GM19463 (cell line): ENCODE measurements around the gene SACM1L.
"Not testable (repeated sequence)": the region's sequence is repeated elsewhere in the genome, so short reads cannot be mapped to it uniquely, and the experiment has no call there.

Source experiments
- ATAC-seq: cut with Tn5 transposase; IDR thresholded peaks from one replicate; pipeline ENCODE4 v1.9.1; 2021; ENCODE audit warnings: mild to moderate bottlenecking, moderate library complexity; ENCODE audit not compliant: unreplicated experiment

SACM1L gene

DNA sequence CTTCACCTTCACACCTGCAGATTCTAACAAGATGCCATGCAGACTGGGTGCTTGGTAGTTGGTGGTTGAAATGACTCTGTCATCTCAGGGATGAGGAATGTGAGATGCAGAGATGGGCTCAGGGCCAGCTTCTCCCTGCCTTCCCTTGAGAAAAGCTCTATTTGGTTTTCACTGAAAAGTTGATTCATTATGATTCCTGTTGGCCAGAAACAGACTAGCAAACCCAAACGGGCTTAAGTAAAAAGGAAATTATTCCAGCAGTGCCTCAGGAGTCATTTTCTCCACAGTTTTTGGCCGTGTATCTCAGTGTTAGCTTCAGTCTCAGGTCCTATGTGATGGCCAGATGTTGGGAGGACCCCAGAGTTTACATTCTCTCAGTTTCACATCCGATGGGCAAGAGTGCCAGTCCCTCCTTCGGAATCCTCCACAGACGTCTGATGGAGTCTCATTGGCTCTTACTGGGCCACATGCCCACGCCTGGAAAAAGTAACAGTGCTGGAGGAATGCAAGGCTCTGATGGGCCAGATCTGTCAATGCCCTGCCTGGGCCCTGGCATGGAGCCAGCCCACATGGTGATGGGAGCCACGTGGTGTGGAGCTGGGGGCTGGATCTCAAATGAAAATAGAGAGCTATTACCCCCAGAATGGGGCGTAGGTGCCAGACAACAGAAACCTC, 22.3 kb upstream of the SACM1L start:
- ATAC-seq = no peak

DNA sequence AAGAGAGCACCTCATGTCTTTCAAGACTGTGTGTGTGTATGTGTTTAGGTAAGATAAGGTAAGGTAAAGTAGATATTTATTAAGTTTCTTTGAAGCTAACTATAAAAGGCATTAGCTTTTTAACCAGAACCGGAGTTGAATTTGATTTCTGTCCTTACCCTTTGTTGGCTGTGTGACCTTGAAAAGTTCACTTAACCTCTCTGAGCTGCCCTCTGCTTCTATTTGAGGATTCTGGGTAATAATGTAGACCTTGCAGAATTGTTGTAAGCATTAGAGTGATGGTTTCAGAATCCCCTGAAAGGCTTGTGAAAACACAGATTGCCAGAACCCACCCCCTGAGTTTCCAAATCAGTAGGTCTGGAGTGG, 21.6 kb upstream of the SACM1L start:
- ATAC-seq = no peak

DNA sequence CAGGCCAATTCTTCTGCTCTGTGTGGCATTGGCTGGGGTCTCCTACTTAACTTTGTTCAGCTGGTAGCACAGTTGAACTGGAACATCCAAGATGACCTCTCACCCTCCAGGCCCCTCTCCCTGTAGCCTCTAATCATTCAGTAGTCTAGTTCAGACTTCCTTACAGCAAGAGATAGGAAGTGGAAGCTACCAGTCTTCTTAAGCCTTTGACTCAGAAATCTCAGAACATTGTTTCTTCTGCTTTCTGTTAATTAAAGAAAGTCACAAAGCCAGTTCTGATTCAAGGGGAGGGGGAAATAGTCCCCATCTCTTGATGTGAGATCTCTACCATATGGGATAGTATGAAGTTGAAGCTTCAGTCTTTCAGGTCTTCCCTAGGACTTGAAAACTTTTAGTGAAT, 18.8 kb upstream of the SACM1L start:
- no peak for ATAC-seq

DNA sequence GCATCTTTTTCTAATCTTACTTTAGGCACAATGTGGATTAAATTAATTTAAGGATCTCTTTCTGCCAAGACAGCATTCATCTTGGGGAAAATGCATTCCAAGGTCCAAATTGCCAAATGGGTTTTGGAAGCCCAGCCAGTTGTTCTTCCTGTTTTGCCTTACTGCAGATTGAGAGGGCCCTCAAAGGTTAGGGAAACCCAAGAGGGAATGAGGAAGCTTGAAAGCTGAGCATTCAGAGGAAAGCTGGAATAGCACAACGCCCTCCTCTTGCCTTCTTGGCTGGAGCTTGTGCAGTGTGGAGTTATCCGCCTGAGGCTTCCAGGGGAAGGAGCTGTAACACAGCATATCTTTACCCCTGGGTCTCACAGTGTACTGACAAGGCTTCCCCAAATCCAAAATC, 18.2 kb upstream of the SACM1L start:
- ATAC-seq = no peak

- no peak for ATAC-seq
Measured at GRCh38 chr3:45673273-45673672, 15.9 kb upstream of the SACM1L start.

- ATAC-seq = no peak
Measured at GRCh38 chr3:45676325-45677032, 12.7 kb upstream of the SACM1L start.

- no peak for ATAC-seq
Measured at GRCh38 chr3:45677033-45677446, 12.2 kb upstream of the SACM1L start.

DNA sequence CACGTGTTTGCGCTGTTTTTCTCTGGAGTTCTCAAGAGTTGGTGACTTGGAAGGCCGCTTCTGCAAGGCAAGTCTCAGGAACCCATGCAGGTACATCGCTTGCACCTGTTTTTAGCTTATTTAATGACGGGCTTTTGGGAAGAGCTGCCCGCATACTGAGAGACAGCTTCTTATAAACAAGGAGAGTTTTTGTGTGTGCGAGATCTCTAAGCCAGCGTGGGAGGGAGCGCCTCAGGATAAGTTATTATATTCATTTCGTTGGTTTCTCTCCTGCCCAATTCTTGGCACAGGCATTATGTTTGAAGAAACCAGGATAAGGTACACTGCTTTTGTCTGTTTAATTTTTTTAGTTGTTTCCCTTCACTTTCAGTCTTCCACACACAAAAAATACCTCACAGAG, 11.4 kb upstream of the SACM1L start:
- ATAC-seq = no peak

DNA sequence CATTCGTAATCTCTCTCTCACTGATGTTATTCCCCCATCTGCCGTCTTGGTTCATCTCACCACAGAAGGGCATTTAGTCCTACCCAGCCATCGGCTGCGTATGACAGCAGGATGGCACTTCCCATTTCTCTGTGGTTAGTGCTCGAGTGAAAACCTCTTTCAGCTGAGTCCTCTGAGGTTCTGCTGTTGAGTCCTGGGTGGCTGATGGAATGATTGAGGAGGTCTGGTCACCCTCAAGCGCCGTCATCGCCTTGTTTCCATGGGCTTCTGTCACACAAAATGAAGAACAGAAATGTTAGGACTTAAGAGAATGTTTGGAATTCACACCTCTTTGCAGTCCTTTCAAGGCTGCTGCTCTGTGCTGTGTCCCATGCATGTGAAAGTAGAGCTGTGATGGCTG, 9.4 kb upstream of the SACM1L start:
- no peak for ATAC-seq

DNA sequence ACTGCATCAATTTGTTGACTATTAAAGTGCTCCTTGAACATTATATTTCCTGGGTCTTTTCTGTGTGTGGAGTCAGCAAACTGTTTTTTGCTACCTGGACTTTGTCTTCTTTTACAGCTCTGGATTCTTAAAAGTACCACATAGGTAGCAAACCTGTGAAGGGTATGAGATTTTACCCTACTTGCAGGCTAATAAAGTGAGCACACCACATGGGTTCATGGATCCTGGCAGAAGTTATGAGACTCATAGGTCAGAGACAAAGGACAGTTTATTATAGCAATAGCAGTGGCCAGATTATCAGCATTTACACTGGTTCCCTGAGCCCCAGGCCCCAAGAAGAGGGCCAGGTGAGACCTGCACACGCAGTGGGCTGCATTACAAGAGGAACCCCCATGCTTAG, 8.0 kb upstream of the SACM1L start:
- ATAC-seq = no peak

GRCh38 chr3:45681846-45682245, 7.3 kb upstream of the SACM1L start:
- ATAC-seq = no peak

GRCh38 chr3:45682311-45682710, 6.9 kb upstream of the SACM1L start:
- no peak for ATAC-seq

DNA sequence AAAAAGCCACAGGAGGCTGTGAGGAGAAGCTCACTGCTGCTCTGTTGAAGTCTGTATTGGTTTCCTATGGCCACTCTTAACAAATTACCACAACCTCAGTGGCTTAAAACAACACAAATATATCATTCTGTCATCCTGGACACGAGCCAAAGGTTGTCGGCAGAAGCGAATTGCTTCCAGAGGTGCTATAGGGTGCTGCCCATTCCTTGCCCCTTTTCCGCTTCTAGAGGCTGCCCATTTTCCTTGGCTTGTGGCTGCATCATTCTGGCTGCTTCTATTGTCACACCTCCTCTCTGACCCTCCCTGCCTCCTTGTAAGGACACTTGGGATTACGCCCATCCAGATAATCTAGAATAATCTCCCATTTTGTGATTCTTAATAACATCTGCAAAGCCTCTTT, 6.4 kb upstream of the SACM1L start:
- ATAC-seq = no peak

DNA sequence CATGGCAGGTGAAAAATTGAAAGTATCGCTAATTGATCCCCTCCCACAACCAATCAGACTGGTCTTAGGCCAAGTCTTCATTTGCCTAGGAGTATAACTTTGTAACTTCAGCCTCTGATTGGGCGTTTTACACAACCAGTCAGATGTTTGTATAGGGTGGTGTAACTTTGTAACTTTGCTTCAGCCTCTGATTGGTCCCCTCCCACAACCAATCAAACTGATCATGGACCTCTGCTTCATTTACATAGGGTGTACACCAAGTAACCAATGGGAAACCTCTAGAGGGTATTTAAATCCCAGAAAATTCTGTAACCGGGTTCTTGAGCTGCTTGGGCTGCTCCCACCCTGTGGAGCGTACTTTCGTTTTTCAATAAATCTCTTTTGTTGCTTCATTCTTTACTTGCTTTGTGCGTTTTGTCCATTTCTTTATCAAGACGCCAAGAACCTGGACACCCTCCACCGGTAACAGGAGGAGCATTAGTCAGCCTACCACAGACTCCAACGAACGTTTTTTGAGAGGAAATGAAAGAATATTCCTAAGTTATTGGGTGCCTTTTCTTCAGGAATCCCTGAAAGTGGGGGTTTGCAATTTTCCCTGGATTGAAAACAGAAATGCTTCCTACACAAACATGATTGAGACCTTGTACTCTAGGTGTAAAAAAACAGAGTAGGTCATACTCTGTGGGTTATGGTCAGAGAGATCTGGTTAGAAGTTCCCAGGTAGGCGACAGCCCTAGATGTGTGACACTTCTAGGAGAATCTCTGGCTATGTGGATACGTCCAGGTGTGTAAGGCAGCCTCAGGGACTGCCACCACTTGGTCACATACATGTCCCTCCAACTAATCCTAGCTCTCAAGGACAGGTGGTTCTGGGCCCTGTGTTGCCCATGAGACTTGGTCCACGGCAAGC, 5.5 kb upstream of the SACM1L start:
- ATAC-seq = no peak

GRCh38 chr3:45684327-45684892, 4.8 kb upstream of the SACM1L start:
- ATAC-seq = no peak

DNA sequence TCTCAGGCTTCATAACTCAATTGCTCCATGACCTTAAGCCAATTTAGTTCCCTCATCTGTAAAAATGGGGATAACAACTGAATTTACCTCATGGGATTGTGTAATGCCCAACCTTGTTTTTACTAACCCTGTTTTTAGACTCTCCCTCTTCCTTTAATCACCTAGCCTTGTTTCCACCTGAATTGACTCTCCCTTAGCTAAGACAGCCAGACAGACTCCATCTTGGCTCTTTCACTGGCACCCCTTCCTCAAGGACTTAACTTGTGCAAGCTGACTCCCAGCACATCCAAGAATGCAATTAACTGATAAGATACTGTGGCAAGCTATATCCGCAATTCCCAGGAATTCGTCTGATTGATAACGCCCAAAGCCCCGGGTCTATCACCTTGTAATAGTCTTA, 3.5 kb upstream of the SACM1L start:
- ATAC-seq = not testable (repeated sequence)

GRCh38 chr3:45686850-45687249, 2.3 kb upstream of the SACM1L start:
- ATAC-seq = no peak

DNA sequence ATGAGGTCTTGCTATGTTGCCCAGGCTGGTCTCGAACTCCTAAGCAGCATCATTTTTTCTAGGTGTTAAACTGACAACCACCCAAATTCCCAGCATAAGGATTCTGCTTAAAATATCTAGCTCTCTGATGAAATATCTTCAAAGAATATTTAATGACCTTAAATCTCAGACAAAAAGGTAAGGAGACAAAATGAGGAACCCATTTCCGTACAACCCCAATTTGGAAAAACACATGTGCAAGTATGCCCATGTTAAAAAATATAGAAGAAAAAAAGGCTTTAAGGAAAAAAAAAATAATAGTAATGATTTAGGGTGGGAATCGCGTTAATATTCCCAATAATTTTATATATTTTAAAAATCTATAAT, 1.4 kb upstream of the SACM1L start:
- no peak for ATAC-seq

- no peak for ATAC-seq
Measured at GRCh38 chr3:45688194-45688881, 858 bp upstream of the SACM1L start.

DNA sequence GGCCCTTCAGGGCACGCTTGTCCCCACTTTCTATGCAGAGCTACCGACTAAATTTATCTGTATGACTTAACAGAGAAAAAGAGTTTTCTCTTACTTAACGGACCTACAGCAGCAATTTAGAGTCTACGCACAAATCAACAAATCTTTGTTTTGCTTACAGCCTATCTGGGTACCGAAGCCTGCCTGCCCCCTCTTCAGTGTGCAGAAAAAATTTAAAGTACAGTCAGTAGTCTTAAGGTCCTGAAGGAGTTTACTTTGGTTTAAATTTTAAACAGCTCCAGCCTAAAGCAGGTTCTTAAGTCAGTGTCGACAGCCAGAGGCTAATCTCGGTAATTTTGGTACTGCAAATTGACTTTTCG, 570 bp downstream of the SACM1L start:
- no peak for ATAC-seq
